GM08714 (cell line): ENCODE results near the gene CENPU.

Experiments used
- H3K4me3 ChIP-seq: fragments of 200-500 bp; sonication (Bioruptor generic); 2 replicates; pipeline ENCODE4 v1.5.1; 2014; ENCODE audit warnings: mild to moderate bottlenecking, low read length, inconsistent platforms
- ZNF274 ChIP-seq: IDR thresholded peaks from 2 replicates; pipeline ENCODE4 v1.6.1; 2012; ENCODE audit warnings: mild to moderate bottlenecking, low read depth, low read length

Gene CENPU

DNA sequence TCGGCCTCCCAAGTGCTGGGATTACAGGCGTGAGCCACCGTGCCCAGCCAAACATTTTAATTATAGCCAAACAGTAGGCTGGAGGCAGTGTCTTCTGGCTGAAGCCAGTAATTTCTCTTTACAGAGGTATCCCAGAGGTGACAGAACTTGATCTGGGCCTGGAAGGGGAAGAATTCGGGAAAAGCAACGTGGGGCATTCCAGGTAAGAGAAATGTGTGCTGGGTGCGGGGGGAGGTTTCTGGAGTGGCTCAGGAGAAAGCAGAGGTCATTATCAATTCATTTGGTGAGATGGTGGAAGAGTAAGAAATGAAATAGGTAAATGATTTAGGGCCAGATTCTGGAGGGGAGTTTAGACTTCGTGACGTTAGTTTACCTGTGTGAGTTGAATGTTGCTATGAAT lies 82.0 kb downstream of the CENPU start:
- no peak for TF ChIP-seq ZNF274
- H3K4me3 ChIP-seq: no peak overlapping the region

DNA sequence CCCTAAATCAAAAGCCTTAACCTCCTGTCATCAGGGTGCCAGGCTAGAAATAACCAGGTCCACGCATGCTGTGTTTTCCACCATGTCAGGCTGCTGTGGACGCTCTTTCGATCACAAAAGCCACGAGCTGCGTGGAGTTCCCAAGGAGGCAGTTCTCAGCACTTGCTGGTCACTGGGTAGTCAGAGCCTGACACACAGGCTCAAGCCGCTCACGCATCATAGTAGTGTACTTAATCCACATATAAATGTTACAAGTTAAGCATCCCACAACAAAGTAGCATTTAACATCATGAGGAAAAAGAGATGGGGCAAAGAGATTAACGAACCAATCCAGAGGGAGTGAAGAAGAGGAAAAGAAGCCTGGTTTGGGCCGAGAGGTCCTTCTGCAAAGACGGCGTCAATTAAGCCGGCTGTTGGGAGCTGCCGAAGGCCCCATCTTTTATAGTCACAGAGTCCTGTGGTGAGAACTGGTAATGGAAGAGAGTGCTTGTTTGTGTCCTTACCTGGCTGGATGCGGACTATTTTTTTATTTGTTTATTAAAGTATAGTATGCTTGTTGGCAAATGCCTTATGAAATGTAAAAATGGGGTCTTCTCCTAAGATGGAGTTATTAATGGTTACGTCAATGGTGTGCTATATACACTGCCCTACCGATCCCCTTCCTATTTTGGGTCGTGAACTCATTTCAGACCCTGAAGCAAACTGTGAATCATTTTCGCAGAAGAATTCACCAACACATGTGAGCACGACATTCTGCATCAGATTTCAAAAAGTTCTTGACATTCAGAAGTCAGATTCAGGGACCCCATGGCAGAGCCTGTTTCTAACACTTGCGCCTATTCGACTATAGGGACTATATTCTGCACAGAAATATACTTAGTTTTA lies 83.7 kb downstream of the CENPU start:
- H3K4me3 ChIP-seq: peak overlapping the region; percentile 77
- no peak for TF ChIP-seq ZNF274

DNA sequence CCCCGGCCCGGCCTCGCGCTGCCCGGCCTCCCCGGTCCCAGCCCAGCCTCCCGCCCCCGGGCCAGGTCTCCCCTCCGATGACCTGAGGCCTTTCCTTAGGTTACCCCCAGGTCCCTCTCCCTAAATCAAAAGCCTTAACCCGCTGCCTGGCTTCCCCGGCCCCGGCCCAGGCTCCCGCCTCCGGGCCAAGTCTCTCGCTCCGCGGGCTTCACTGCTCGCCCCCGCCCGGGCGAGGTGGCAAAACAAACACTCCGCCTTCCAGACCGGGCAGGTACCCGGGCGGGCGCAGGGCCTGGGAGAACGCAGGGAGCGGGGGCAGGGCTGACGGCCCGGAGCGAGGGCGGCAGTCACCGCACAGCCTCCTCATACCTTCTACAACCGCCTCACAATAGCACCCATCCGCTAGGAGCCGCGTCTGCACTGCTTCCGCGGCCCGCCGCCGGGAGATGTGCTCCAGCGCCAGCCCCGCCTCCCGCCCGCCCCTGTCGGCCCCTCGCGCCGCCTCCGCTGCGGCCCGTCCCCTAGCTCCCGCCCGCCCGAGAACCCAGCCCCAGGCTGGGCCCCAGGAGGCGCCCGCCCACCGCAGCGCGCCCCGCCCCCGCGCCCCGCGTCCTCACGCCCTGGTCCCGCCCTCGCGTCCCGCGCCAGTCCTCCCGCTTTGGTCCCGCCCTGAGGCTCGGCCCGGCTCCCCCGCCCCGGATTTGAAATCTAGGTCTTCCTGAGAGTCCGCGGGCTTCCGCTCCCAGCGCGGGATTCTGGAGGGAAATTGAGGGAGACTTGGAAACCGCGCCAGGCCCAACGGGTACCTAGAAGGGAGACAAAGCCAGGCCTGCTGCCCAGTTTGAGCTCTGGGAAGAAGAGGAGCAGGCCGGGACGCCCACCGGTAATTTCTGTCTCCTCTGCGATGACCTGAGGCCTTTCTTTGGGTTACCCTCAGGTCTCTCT lies 84.6 kb downstream of the CENPU start, which contains the start of the genes CASP3 and PRIMPOL:
Gene CASP3, minus strand, starts transcription at position 422 of the 945 bp plus-strand sequence. CDS start 10,994 bp downstream, outside the sequence.
Gene PRIMPOL, plus strand, starts transcription at position 713 of the 945 bp plus-strand sequence. CDS start 7,403 bp downstream, outside the sequence.
- H3K4me3 ChIP-seq: peak within 1 kb of the TSS; percentile 80
- no peak for TF ChIP-seq ZNF274

DNA sequence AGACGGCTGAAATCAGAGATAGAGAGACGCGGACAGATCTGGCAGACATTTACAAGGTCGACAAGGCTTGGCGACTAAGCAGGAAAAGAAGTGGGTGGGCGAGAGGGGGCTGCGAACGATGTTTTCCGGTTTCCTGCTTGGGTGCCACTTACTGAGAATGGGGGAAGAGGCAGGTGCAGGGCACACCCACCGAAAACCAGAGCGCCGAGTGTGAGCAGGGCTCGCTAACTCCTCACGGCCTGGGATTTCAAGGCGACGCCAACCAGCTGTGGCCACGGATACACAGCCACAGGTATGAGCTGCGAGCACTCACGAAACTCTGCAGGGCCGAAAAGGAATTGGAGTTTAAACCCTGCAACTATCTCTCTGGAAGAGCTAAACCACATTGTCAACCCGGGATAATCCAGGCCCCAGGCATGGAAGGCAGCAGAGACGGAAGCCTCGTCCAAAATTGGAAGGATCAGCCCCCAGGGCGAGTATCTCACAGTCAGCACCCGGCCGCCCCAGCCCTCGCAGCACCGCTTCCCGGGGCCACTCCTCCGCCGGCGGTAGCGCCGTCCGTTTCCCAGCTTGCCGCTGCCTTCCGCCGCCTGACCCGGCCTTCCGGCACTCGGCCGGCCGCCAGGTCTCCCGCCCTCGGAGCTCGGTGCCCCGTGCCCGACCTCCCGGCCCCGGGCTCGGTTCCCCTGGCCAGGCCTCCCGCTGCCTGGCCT lies 85.4 kb downstream of the CENPU start:
- H3K4me3 ChIP-seq: peak overlapping the region; percentile 80
- TF ChIP-seq ZNF274: no peak

DNA sequence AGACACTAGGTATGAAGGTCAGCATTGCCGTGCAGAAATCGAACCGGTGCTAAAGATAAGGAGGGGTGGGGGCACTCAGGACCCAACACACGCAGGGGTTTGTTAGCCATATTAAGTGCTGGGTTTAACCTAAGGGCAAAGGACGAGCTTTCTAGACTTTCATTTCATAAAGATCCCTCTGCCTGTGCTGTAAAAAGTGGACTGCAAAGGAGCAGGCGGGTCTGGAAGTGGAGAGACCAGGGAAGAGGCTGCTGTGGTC lies 85.9 kb downstream of the CENPU start:
- H3K4me3 ChIP-seq: peak overlapping the region; percentile 80
- TF ChIP-seq ZNF274: no peak

DNA sequence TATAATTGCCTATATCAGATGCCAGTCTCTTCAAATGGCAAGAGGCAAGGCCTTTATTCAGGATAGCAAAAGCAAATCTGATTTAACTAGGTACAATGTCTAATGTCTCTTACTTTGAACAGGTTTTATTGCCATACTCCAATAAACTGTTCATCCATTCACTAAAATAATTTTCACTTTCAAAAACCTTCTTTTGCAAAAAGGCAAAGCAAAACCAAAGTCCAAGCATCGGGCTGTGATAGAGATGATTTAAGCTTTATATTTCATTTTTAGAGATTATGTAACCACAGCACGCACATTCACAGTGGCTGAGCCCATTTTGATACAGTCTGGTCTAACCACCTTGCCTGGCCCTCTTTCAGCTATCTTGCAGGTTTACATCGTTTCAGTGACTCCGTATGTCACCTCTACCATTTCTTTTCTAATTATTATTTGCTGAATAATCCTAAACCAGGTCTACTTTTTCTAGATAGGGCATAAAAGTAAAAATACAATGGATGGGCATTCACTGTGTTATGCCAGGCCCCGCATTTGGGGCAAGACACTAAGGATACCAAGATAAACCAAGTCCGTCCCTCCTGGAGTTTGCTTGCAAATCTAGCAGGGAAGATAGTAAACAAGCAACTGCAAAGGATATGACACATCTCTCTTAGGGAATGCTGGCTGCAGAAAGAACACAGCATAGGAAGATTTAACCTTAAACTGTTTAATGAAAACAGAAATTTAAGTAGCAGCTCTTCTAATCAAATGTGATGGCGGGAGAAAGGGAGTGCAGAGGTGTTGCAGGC lies 86.4 kb downstream of the CENPU start:
- H3K4me3 ChIP-seq: peak overlapping the region; percentile 80
- no peak for TF ChIP-seq ZNF274

DNA sequence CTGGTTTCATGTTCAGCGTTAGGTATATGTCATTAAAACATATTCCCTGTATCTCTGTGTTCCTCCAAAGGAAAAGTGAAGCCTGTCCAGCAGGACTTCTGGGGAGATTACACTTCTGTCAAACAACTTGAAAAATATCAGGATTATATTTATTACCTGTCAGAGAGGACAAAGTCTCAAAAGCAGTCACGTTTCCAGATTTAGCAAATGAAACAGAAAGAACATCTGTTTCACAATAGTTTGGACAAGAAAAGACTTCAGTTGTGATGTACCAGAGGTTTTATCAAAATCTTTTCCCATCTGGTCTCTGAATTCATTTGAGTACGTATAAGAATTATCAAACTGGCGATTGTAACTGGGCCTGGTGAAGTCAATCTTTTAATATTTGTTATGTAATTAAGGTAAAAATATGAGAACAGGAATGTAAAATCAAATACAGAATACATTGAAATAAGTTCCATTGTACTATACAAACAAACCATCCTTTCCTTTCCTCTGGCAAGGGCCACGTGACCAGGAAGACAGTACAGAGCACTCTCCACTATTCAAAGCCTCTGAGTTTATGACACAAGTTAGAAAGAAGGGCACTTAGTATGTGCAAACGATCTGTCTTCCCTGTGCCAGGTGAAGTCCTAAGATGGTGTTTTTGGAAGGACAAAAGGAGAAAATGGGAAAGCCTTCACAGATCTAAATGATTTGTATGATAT lies 87.8 kb downstream of the CENPU start:
- no peak for TF ChIP-seq ZNF274
- peak overlapping the region; percentile 42; the same call in 1 of the 2 replicates for H3K4me3 ChIP-seq

DNA sequence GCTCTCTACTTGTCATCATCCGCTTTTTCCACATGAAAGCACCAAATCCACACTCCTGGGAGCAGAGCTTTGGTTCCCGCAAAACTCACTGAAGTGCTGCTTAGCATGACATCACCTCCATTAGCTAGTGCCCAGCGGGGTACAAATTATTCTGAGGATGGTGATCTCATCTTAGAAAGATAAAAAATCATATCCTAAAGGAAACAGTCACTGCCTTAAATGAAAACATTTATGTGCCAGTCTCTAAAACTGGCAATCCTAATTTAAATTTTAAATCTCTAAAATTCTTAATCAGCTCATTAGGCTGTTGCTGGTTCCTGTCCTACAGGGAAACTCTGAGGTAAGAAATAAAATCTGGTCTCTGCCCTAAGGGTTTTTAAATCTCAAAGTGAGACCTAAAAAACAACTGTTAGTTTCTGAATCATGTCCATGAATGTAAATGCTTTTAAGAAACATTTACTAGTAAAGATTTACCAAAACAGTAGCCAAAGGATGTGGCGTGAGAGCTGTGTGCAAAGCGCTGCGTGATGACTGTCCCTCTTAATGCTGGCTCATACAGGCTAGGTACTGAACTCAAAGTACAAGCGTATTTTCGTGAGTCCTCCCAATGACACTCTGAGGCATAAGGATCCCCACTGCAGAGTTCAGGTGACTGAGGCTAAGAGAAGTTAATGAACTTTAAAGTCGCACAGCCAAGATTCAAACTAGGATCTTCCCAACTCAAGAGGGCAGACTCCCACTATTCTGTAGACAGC lies 89.2 kb downstream of the CENPU start:
- no peak for TF ChIP-seq ZNF274
- no peak overlapping the region; the same call in 1 of the 2 replicates for H3K4me3 ChIP-seq
